ENCODE results near the gene GASK1B. TPM values are rescaled to one million over a fixed set of nuclear protein-coding genes. Genes with fewer than 3 reads are reported as not detected.

GASK1B gene
- total and polyA plus RNA-seq, 2 of the 4 experiments (the other 2 are of a cell fraction): 4.1 to 5.4 TPM

DNA sequence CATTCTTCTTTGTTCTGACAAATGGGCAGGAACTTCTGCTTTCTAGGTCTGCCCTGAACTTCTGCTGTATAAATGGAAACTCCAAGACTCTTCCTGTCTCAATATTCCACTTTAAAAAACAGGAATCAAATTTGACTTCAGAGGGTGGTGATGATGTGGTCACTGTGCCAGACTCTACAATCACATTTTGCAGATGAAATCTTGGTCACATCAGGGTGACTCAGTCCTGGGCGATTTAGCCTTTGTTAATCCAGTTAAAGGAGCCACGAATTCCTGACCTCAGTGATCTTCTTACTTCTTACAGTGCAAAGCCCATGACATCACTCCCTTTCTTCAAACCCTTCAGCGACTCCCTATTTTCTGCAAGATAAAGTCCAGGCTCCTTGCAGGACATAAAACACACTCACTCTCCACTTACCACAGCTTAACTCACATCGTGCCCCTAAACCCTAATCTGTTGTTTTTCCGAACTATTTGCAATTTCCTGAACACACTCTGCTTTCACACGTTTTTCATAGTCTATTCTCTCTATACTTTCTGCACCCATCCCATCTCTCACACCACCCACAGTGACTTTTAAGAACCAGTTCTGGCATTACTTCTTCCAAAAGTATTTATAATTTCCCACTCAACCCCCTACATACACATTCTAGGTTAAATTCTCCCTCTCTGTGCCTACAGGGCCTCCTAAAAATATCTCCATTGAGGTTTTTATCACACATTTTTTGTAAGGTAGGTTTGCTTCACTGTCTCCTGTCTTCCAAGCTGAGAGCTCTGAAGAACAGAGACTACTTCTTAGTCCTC lies 11.1 kb downstream of the GASK1B start:
- intact Hi-C loops (cut with micrococcal nuclease): no loop called here
- Histone ChIP-seq H2BK20ac (ENCODE audit: low read depth, low read length) (peak overlapping the region; percentile 77; the same call in 1 of the 2 replicates), H3K4me3 (ENCODE audit: insufficient read depth, low read depth, low read length) (no peak overlapping the region), H2AFZ (replicated peaks; ENCODE audit: low read length, poor library complexity) (no peak overlapping the region), H3K18ac (ENCODE audit: low read depth, low read length) (peak overlapping the region; percentile 69; the same call in 1 of the 2 replicates), H3K27me3 (ENCODE audit: control insufficient read depth, insufficient read depth, low read length) (no peaks in the 10 kb centered on the region), H2BK15ac (ENCODE audit: low read depth, low read length) (peak overlapping the region; percentile 77; the same call in 2 of the 3 replicates), H3K4me1 (ENCODE audit: control insufficient read depth, insufficient read depth, low read length) (peaks cover 5% of the 10 kb centered on the region), H2AK9ac (replicated peaks; ENCODE audit: low read depth, low read length, poor library complexity) (no peak overlapping the region), H4K91ac (ENCODE audit: insufficient read depth, low read depth, low read length) (0 out of 2 replicates have a peak overlapping the region, but pooled peaks have one; percentile 10), H3K23ac (ENCODE audit: low read depth, low read length) (no peak overlapping the region; the same call in 1 of the 2 replicates), H3K14ac (replicated peaks; ENCODE audit: low read depth, low read length) (peak overlapping the region; percentile 68; the same call in 1 of the 2 replicates), H2AK5ac (ENCODE audit: low read depth, low read length) (peak overlapping the region; percentile 36; the same call in 1 of the 2 replicates), H3K36me3 (ENCODE audit: control insufficient read depth, insufficient read depth, low read length) (peaks cover 3% of the 10 kb centered on the region; the same call in 1 of the 2 replicates), H4K8ac (ENCODE audit: low read depth in 2 of 2, low read length in 2 of 2) (peak overlapping the region in 1 of 2 experiments; percentile 72; a peak in 3 of 4 replicates), H3K9me3 (ENCODE audit: control insufficient read depth, insufficient read depth, low read length) (no peaks in the 10 kb centered on the region), H3K9me1 (ENCODE audit: insufficient read depth, low read length) (no peaks in the 10 kb centered on the region; the same call in 1 of the 2 replicates), H3K79me1 (ENCODE audit: low read depth in 1 of 2, low read length in 2 of 2) (no peaks in the 10 kb centered on the region), H3K27ac (ENCODE audit: insufficient read depth, low read length) (peak overlapping the region; percentile 30; the same call in 1 of the 2 replicates), H3K4ac (ENCODE audit: low read depth, low read length) (peak overlapping the region; percentile 48), H3K56ac (ENCODE audit: extremely low read depth, insufficient read depth, low read length) (0 out of 2 replicates have a peak overlapping the region, but pooled peaks have one; percentile 4), H2BK120ac (ENCODE audit: low read depth, low read length) (peak overlapping the region; percentile 67), H4K20me1 (ENCODE audit: insufficient read depth, low read length) (no peaks in the 10 kb centered on the region), H3K9ac (ENCODE audit: low read depth, low read length) (no peak overlapping the region), H4K5ac (ENCODE audit: low read depth, low read length) (peak overlapping the region; percentile 17; the same call in 1 of the 2 replicates), H2BK5ac (ENCODE audit: low read depth, low read length, poor library complexity, severe bottlenecking) (peak overlapping the region; percentile 64), H3K4me2 (ENCODE audit: low read depth, low read length) (peak overlapping the region; percentile 39; the same call in 1 of the 2 replicates)
- CTCF ChIA-PET: interaction anchor here (0.8 kb wide), 1 partner anchor 10 kb away, joined by 3 read pairs; no protein-coding TSS in a partner anchor
- peak; percentile 79 for DNase-seq
- in situ Hi-C loops (cut with MboI; ENCODE audit: low sequenced_read_pairs): no loop called here
- no peak for TF ChIP-seq MAFK (IDR thresholded peaks at IDR 0.05; ENCODE audit: low read depth, low read length)
- TF ChIP-seq CHD1 (IDR thresholded peaks at IDR 0.05; ENCODE audit: low read depth, low read length): no peak
- 0 out of 2 replicates have a peak, but pooled peaks have one; percentile 5 for TF ChIP-seq FOS (IDR thresholded peaks at IDR 0.05; ENCODE audit: low read depth, low read length)
- POLR2A ChIA-PET (ENCODE audit: unreplicated experiment): no interaction called here
- BruUV-seq (replicated peaks): no TSS peak
- peak; percentile 82 for ATAC-seq (ENCODE audit: low read depth)
- dilution Hi-C loops (cut with HindIII; ENCODE audit: low sequenced_read_pairs, unreplicated experiment): no loop called here
- WGBS, 2 experiments (ENCODE audit: extremely low coverage in 2 of 2, insufficient read length in 1 of 2): 41% methylated on average over 4 of the region's 6 CpGs; no CpG with 5 or more reads in 1 of the 2 experiments
